Embryonic facial prominence (tissue), 1 donor: Measurements from ENCODE around the gene LUC7L3.

Experiments
- DNase-seq: peaks from one replicate; pipeline ENCODE4 v3.0.0-alpha.2; 2016; ENCODE audit errors: extremely low spot score

Gene LUC7L3

DNA sequence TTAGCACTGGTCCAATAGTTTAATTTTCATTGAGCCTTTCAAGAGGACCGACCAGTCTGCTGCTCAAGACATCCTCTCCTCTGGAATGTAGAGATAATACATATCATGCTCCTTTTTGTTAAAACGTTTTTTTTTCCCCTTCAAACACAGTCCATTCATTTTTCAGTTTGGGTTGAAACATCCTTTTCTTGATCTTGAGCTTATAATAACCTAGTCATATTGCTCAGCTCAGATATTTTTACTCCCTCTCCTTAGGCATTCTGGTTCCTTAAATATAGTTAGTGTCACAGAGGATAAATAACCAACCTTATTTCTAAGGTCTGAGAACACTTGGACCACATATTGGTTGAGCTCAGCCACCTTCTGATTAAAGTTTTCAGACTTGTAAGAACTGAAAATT lies 35.1 kb downstream of the LUC7L3 start:
- DNase-seq: no peak

DNA sequence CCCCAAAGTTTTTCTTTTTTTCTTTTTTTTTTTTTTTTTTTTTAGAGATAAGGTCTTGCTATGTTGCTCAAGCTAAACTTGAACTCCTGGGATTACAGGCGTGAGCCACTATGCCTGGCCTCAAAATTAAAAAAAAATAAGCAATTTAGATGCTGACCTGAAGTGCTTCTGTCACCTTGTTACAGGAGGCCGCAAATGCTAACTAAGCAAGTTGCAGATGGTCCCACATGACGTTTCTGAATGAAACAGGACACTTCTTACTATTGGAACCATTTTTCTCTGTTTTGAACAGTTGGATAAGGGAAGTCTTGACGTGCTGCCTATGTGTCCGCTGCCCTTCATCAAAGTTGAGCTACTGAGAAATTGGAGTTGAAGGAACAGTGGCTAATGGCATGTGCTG lies 39.1 kb downstream of the LUC7L3 start:
- no peak for DNase-seq

DNA sequence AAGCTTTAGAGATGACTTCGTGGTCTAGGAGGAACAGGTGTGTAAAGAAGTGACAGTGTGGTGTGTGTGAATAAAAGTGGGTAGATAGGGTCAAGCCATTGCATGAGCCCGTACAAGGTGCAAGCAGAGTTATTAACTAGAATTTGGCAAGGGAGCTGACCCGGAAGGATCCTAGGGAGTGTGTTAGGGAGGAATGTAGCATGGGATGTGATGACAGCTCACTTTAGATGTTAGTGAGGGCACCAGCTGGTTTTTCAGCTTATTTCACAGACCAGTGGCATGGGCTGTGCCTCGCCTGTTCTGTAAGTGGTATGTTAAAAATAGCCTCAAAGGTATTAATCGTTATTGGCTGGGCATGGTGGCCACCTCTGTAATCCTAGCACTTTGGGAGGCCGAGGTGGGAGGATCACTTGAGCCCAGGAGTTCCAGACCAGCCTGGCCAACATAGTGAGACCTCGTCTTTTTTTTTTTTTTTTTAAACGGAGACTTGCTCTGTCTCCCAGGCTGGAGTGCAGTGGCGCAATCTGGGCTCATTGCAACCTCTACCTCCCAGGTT lies 39.7 kb downstream of the LUC7L3 start:
- DNase-seq: no peak

DNA sequence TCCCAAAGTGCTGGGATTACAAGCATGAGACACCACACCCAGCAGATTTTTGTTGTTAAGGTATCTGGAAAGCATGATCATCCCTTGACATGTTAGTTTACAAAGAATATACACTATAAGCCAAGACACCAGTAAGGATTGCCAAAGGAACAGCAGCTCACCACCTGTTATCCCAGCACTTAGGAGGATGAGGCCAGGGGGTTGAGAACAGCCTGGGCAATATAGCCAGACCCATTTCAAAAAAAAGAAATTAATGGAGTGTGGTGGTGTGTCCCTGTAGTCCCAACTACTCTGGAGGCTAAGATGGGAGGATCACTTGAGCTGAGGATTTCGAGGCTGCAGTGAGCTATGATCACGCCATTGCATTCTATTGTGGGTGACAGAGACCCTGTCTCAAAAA lies 42.8 kb downstream of the LUC7L3 start:
- DNase-seq: no peak

DNA sequence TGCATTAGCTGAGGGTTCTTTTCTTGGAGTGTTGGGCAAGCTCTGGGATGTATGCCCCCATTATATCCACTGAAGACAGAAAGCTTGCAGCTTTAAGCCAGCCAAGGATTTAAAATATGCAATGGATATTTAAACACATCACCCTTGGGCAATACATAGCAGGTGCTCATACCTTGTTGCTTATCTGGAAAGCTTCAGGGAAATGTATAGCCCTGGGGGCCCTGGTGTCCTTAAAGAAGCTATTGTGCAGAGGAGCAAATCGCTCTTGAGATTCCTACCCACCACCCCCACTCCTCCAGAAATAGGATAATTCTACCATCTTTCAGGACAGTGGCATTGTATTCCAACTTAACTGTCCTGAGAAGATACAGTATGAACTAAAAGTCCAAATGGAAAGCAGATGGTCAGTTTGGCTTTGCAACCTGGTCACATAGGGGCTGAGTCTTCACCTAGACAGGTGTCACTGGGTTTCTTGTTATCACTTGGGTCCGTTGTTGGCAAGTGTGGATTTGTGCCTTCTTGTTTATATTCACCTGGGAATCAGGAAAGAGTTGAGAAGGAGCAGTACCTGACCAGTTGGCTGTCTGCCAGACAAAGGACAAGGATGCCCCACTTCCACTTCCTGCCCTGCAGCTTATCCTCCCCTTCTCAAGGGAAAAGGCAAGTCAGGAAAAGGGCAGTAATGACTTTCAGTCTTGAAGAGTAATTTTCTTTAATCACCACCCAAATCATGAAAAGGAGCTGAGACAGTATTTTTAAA lies 44.5 kb downstream of the LUC7L3 start:
- DNase-seq: no peak

DNA sequence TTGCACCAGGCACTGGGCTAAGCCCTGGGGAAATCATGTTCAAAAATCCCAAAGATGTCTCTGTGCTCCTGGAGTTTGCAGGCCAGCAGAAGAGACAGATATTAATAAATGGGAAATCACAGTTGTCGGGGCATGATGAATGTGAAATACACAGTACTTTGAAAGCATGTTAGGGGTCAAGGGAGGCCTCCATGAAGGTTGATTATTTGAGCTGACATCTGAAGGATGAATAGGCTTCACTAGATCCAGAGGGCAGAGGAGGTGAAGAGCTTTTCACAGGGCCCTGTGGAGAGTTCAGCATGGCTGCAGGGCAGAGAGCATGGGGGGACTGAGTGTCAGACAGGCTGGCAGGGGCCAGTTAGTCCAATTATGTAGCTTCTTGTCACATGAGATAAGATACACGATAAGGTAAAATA lies 45.3 kb downstream of the LUC7L3 start:
- DNase-seq: no peak

DNA sequence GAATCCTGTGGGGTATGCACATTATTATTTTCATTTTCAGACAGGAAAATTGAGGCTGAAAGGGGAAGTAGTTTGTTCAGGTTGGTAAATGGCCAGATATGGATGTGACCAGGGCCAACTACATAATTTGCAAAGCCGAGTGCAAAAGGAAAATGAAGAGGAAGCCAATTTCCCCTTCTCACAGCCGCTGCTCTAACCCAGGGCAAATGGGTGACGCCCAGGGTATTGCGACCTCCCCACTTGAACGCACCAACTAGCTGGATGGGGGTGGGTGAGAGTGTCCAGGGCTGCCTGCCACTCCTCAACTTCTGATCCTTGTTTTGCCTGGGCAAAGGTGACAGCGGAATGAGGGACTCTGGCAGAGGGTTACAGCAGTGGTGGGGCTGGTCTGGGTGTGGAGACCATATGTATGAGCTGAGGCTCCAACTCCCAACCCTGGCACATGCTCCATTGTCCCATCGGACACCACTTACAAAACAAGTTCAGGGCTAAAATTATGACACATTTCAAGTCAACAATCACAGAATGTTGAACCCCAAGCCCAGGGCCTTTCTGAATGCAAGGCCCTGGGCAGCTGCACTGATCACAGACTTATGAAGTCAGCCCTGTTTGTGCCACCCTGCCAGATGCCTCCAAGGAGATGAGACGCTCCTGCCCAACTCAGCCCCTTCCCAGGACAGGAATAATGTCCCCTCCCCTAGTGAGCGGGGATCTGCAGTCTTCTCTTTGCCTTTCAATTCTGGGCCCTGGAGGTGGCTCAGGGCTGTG lies 46.2 kb downstream of the LUC7L3 start:
- no peak for DNase-seq

DNA sequence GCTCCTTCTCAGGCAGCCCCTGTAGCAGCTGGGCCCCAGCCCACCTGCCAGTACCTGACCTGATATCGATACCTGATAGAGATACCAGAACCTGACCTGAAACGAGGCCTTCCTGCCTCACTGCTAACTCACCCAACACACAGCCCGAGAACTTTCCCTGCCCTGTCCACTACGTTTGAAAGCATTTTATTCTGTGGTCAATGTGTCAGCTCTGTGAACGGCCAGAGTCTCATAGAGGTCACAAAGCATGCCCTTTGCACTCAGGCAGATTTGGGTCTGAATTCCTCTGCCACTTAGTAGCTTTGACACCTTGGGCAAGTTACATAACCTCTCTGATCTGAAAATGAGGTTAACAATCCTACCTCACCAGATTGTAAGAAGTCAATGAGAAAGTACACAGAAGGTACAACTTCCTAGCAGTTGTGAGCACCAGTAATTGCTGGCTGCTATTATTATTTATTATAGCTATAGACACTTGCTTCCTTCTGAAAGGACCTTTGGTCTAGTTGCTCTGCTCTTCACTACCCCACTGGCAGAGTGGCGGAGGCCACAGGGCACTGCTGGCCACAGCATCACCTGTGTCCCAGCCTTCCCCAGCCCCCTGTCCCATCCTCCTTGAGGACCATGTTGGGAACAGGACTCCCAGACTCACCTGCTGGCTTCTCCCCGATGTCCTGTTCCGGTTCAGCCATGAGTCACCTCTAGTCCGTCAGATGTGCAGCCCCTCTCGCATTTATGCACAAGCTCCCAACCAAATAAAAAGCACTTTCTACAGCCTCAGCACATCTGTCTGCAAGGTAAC lies 47.0 kb downstream of the LUC7L3 start:
- DNase-seq: no peak

DNA sequence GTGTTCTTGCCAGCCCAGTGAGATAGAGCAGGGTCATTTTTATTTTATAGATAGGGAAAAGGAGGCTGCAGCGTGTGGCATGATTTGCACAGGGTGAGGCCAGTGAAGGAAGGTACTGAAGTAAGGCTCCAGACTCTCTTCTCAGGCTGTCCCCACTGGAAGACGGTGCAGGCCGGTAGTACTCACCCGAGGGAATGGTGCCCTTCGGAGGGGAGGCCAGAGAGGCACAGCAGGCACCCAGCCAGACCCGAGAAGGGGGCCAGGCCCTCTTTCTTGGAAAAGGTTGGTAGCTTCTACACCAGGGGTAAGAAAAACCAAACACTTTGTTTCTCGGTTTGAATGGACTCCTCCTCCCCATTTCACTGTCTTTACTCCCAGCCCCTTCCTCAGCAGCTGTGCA lies 47.6 kb downstream of the LUC7L3 start:
- no peak for DNase-seq

DNA sequence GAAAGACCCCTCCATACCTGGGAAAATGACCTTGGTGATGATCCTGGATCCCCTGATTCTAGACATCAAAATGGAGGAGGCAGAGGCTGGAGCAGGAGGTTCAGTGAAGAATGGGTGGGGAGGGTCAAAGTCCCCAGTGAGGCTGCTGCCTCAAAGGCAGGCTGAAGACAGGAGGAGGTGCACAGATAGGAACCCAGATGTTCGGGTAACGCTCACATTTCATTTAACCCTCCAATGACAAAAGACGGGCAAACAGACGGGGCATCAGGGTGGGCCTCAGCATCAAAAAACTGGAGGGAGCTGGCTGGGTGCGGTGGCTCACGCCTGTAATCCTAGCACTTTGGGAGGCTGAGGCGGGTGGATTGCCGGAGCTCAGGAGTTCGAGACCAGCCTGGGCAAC lies 48.0 kb downstream of the LUC7L3 start, which contains the start of gene ANKRD40CL:
Gene ANKRD40CL, minus strand, starts transcription at position 73 of the 400 bp plus-strand sequence. CDS start 605 bp downstream, outside the sequence.
- no peak for DNase-seq

DNA sequence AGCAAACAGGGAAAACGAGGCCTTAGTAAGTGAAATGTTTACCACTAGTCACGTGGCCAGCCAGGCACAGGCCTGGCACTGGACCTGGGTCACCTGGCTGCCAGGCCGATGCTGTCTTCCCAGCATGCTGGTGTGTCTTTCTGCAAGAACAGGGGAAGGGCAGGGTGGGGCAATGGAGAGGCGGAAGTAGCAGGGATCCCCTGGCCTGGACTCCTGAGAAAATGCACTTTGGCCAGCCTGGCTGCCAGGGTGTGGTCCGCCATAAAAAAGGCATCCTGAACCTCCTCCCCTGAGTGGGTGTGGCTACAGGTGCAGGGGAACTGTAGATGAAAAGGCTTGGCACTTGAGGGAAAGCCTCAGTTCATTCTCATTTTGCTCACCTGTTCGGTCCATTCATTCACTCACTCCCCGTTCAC lies 49.0 kb downstream of the LUC7L3 start:
- DNase-seq: no peak

DNA sequence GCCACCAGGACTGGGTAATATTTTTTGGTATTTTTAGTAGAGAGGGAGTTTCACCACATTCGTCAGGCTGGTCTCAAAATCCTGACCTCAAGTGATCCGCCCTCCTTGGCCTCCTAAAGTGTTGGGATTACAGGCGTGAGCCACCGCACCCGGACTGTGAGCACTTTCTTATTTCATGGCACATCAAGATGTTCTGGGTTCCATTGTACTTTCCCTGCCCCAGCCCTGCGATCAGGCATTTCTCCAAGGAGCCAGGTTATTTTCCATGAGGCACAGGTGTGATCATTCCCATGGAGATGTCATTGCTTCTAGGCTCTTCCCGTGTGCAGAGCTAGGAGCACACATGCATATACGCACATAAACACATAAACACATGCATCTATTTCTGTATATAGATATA lies 50.5 kb downstream of the LUC7L3 start:
- DNase-seq: no peak

DNA sequence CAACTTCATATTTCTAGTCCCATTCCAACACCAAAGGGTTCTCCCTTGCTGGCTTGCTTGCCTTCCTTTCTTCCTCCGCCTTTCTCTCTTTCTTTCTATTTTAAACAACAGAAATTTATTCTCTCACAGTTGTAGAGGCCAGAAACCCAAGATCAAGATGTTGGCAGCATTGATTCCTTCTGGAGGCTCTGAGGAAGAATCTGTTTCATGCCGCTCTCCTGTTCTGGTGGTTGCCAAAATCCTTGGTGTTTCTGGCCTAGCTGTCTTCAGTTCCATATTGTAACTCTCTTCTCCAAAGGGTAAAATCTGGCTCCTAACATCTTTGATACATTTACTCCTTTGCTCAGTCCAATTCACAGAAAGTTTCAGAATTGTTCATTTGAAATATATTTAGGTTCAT lies 50.9 kb downstream of the LUC7L3 start:
- no peak for DNase-seq

DNA sequence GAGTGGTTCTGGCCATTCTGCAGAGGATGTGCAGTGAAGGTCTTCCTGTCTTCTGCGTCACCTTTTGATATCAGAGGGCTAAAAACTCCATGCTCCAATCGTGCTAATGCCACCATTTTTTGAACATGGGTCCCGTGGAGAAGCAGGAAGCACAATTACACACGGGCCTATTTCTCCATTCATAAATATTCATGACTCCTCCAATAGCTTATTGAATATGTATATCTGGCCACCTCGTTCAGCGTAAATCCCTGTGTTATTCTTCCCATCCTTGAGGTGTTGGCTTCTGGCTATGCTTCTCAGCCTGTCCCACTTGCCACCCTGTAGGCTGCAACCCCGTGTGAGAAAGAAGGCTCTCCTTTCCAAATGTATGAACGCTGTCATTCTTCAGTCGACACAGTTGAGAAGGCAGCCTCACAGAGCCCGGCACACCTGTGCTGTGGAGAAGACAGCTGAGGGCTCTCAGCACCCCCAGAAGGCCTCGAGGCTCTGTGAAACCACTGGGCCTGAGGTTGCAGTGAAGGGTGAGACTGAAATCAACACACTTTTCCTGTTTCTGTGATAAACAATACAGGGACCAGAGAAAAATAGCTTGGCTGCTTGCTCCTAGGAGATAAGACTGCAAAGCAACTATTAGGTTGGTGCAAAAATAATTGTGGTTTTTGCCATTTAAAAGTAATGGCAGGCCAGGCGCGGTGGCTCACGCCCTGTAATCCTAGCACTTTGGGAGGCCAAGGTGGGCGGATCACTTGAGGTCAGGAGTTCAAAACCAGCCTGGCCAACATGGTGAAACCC lies 52.8 kb downstream of the LUC7L3 start:
- no peak for DNase-seq

DNA sequence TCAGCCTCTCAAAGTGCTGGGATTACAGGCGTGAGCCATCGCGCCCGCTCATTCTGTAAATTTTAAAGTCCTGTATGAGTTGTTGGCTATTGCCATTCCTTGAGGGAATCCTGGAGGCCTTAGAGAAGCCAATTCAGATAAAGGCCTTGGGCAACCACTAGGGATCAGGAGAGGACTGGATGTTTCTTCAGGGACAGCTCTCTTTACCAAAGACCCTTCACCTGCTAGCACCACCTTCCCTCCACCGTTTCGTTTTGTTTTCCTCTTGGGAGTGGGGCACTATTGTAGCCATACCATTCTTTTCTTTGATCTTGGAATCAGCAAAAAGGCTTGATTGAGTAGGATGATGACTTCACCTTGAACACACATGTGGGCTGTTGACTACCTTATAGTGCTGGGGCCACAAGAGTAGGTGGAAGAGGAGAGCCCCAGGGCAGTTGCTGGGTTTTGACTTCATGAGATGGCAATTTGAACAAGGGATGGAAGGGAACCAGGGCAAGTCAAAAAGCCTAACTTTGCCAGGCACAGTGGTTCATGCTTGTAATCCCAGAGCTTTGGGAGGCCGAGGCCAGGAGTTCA lies 54.9 kb downstream of the LUC7L3 start:
- no peak for DNase-seq

DNA sequence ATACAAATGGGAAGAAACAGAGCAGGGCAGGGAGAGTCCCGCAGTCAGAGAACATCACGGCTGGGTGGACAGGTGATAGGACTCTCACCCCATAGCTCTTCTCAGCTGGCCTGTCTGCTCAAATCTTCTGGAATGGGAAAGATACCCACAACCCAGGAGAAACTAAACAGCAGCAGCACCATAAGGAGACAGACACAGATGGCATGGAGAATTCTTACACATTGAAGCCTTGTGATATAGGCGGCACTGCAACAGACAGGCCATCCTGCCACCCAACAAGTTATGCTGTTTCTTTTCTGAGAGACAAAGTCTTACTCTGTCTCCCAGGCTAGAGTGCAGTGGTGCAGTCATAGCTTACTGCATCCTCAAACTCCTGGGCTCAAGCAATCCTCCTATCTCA lies 56.5 kb downstream of the LUC7L3 start:
- DNase-seq: no peak

DNA sequence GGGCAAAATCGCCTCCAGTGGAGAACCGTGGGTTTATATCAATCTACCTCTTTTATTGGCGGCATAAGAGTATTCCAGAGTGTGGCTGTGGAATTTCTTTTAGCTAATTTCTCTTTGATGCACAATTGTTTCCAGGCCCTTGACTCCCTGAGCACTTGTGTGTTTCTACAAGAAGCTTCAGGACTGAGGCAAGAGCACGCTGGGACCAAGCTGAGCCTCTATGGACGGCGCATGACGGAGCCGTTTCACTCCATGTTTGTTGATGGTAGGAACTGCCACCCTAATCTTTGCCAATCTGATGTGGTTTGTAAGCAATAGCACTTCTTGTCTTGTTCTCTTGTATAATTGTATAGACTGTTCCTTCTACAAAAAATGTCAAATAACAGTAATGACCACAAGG lies 59.1 kb downstream of the LUC7L3 start:
- no peak for DNase-seq

DNA sequence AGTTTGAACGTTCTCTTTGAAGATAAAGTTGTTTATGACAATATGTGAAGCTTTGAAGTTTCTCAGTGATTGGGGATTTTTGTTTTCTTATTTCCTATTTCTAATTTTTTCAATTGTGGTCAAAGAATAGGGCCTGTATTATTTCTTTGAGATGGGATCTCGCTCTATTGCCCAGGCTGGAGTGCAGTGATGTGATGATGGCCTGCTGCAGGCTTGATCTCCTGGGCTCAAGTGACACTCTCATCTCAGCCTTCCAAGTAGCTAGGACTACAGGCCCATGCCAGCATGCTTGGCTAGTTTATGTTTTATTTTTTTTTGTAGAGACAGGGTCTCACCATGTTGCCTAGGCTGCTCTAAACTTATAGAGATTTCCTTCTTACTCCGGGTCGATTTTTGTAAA lies 59.6 kb downstream of the LUC7L3 start:
- no peak for DNase-seq

DNA sequence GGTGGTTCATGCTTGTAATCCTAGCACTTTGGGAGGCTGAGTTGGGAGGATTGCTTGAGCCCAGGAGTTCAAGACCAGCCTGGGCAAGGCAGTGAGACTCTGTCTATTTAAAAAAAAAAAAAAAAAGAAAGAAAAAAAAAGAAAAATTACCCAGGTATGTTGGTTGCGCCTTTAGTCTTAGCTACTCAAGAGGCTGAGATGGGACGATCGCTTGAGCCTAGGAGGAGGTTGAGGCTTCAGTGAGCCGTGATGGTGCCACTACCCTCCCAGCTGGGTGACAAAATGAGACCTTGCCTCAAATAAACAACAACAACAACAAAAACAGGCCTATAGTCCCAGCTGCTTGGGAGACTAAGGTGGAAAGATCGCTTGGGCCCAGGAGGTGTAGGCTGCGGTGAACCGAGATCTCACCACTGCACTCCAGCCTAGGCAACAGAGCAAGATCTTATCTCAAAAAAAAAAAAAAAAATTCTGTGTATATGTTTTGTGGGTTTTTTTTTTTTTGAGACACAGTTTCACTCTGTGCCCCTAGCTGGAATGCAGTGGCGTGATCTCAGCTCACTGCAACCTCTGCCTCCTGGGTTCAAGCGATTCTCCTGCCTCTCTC lies 60.4 kb downstream of the LUC7L3 start:
- DNase-seq: no peak

DNA sequence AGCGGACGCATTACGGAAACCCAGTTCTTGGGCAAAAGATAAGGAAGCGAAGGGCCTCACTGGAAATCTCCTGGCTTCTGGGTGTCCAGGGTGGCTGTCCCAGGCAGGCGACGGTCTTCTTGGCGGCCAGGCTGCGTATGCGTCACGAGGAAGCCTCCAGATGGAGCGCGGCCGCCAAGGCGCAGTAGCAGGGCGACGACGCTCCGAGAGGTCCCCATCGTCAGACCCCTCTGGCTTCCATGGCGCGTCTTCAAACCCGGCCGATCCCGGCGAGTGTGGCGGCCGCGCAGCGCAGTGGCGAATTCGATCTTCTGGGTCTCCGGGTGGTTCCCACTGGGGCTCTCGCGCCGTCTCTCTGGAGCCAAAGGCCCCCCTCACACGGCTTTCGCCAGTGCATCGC lies 61.8 kb downstream of the LUC7L3 start:
- no peak for DNase-seq
